ENCODE data around the gene EXD3.

Gene EXD3

DNA sequence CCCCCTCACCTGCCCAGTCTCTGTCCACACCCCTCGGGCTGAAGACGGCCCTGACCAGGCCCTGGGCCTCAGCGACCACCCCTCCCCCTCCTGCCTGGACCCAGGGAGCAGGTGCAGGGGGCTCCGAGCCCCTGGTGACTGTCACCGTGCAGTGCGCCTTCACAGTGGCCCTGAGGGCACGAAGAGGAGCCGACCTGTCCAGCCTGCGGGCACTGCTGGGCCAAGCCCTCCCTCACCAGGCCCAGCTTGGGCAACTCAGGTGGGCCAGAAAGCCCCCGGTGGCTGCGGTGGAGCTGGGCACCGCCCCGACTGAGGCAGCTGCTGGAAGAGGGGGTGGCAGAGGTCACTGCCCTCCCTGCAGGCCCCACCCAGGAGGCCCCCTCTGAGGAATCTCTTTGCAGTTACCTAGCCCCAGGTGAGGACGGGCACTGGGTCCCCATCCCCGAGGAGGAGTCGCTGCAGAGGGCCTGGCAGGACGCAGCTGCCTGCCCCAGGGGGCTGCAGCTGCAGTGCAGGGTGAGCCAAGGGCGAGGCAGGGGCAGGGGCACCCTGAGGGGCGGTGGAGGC is 10.5 kb upstream of the EXD3 start:
- DNase-seq (ENCODE audit: low read depth in 2 of 2, low spot score in 1 of 2) = no peak

DNA sequence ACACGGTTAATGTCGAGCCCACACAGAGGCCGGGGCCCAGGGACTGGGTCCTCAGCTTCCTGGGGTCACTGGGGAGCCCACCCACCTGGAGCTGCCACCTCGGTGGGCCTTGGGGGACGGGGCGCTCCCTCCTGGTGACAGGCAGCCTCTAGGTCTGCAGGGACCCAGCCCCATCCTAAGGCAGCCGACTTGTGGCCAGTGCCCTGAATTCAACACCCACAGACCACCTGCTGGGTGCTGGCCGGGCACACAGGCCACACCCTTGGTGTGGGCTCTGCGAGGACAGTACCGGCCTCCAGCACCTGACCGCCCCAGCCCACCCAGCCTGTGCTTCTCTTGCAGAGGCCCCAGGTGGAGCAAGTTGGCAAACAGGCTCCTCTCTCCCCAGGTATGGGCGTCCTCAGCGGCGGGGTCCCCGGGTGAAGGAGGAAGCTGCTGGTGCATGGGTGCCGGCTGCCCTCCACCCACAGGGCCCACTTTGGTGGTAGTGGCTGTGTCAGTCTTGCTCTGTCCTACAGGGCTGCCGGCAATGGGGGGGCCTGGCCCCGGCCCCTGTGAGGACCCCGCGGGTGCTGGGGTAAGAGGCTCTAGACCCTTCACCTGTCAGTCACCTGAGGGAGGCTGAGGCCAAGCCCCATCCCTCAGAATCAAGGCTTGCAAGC is 9.9 kb upstream of the EXD3 start:
- no peak for DNase-seq (ENCODE audit: low read depth in 2 of 2, low spot score in 1 of 2)

DNA sequence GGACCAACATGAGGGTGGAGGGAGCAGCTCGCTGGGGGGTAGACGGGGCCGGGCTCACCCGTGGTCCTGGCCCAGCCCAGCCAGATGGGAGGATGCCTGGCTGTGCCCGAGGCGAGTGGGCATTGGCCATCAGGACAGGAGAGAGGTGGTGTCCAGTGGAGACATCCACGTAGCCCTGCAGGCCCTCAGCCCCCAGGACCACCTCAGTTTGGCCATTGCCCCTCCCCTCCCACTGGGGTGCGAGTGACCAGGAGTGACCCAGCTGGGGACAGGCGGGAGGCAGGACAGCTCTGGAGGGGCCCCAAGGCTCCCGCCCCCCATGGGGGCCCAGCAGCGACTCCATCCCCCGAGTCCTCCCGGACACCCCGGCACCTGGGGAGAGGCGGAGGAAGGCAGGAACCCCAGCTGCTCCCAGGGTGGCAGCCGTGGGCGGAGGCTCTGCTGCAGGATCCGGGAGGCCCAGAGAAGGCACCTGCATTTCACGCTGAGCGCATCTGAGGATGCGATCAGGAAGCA is 8.5 kb upstream of the EXD3 start:
- DNase-seq (ENCODE audit: low read depth in 2 of 2, low spot score in 1 of 2) = no peak

DNA sequence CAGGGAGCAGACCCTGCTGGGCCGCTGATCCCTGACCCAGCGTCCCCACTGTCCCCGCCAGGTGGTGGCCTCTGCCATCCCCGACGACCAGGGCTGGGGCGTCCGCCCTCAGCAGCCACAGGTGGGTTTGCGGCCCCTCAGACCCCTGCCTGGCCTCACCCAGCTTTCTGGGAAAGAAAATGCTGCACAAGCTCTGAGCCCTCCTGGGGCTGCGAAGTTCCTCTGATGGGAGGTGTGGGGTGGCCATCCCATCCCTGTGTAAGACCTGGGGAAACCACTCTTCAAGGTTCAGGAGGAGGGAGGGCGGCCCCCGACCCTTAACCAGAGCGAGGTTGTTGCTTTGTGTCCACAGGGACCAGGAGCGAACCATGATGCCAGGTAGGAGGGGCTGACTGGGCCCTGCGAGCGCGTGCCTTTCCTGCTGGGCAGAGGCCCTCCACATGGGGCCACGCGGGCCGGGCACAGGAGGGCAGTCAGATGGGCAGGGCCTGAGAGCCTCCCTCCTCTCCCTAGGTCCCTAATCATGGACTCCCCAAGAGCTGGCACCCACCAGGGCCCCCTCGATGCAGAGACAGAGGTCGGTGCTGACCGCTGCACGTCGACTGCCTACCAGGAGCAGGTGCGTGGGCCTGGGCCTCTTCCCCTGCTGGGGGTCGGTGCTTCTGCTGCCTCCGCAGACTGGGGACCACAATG is 7.9 kb upstream of the EXD3 start:
- no peak for DNase-seq (ENCODE audit: low read depth in 2 of 2, low spot score in 1 of 2)

DNA sequence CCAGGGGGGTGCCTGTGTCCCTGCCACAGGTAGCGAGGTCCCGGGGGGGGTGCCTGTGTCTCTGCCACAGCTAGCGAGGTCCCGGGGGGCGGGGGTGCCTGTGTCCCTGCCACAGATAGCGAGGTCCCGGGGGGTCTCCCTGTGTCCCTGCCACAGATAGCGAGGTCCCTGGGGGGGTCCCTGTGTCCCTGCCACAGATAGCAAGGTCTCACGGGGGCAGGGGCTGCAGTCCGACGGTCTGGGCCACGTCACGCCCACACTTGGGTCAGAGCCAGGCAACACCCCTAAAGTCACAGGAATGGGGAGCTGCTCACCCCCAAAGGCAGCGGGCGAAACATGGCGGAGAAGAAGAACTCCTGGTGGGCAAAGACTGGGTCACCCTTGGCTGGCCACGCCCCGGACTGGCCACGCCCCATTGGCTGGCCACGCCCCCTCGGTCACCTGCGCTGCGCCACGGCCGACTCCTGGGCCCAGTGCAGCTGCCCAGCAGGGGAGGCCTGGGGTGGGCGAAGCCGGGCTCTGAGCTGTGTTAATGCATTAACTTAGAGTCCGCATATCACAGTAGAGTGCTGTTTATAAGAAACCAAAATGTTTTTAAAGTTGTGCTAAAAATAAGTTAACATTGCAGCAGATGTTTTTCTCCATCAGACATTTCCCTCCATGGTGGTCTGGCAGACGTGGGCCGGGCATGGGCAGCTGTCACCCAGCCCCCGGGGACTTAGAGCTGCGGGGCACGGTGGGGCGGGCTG is 7.2 kb upstream of the EXD3 start:
- DNase-seq (ENCODE audit: low read depth in 2 of 2, low spot score in 1 of 2) = no peak

DNA sequence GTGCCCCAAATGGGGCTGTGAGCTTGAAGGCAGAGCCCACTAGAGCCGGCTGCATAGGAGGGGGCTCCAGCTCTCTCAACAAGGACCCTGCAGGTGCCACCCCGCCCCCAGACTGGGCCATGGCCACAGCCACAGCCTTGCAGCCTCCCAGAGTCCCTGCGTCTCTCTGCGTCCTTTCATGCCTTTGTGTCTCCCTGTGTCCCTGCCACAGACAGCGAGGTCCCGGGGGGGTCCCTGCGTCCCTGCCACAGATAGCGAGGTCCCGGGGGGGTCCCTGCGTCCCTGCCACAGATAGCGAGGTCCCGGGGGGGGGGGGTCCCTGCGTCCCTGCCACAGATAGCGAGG is 6.6 kb upstream of the EXD3 start:
- no peak for DNase-seq (ENCODE audit: low read depth in 2 of 2, low spot score in 1 of 2)

DNA sequence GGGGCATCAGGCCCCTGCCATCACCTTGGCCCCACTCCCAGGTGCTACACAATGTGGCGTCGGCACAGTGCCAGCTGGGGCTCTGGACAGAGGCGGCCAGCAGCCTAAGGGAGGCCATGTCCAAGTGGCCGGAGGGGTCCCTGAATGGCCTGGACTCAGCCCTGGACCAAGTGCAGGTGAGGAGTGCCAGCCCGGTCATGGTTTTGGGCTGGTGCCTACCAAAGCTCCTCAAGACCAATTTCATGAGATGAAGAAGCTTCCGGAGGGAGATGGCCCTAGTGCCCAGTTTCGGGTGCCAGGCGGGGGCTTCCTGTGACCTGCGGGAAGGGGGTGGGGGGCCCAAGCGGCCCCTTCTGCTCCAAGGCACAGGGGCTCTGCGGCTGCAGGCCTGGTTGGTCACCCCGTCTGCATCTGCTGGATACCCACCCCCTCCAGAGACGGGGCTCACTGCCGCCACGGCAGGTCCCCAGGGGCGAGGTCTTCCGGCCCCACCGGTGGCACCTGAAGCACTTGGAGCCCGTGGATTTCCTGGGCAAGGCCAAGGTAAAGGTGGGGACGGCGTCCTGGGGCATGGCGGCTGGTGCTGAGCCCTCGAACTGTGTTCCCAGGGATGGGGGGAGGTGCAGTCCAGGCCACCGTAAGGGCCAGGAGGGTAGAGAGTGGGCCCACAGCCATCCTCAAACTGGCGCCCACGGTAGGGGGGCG is 6.0 kb upstream of the EXD3 start:
- no peak for DNase-seq (ENCODE audit: low read depth in 2 of 2, low spot score in 1 of 2)

DNA sequence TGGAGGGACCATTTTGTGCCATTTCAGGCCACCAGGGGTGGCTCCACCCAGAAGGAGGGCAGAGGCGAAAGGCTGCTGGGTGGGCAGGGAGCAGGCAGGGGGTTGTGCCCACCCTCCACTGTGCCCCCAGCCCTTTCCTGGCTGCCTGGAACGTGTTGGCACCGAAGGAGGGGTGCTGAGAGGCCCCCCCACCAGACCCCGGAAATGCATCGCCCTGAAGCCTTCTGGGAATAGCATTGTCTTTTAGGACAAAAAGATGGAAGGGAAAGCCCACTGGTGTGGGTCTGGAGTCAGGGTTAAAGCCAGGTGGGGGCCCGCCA is 5.3 kb upstream of the EXD3 start:
- DNase-seq (ENCODE audit: low read depth in 2 of 2, low spot score in 1 of 2) = no peak

DNA sequence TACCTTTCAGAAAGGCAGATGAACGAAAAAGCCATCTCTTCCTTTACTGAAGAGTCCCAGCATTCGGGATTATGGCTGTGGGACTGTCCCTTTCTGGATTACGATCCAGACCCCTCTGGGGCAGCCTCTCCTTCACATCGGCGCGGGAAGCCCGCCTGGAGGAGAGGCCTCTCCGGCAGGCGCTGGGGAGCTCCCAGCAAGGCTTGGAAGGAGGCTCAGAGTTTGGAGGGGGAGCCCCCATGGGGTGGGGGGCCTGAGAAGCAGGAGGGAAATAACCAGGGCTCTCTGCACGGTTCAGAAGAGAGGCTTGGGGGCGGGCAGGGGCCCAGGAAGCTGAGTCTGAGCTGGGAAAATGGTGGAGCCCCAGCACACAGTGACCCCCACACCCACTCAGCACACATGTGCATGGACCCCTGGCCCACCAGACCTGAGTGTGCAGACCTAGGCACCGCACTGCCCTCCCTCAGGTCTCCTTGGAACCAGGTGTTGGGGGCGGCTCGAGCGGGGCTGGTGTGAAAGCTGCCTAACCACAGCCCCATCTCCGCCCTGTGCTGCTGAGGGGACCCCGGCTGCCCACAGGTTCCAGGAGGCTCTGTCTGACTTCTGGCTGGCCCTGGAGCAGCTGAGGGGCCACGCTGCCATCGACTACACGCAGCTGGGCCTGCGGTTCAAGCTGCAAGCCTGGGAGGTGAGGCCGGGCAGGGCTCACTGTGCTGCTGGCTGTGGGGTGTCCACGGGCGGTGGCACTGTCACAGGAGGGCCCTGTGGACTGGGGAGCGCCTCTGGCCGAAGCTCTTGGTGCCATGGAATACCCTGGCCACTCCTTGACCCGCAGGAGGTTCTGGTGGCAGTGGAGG is 4.7 kb upstream of the EXD3 start:
- no peak for DNase-seq (ENCODE audit: low read depth in 2 of 2, low spot score in 1 of 2)

DNA sequence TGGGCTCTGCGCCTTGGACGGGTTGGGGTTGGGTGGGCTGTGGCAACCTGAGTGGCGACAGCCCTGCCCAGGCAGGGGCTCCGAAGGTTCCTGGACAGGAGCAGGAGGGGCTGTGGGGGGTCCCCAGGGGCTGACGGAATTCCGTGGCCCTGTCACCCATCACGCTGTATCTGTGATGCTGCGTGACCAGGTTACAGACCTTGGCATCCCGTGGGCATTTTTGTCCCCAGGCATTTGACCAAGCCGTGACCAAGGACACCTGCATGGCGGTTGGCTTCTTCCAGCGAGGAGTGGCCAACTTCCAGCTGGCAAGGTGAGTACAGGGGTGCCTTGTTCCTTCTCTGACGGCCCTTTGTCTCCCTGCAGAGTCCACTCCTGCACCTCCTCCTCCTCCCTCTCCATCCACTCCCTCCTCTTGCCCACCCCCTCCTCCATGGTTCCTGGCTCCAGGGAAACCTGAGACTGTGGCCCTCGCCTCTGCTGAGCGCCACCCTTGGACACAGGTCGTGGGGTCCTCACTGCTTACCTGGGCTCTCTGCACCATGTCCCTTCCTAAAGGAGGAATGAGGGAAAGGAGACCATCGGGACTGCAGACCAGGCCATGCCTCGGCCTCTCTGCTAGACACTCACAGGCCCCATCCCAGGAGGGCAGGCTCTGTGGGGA is 3.2 kb upstream of the EXD3 start:
- DNase-seq (ENCODE audit: low read depth in 2 of 2, low spot score in 1 of 2) = no peak

DNA sequence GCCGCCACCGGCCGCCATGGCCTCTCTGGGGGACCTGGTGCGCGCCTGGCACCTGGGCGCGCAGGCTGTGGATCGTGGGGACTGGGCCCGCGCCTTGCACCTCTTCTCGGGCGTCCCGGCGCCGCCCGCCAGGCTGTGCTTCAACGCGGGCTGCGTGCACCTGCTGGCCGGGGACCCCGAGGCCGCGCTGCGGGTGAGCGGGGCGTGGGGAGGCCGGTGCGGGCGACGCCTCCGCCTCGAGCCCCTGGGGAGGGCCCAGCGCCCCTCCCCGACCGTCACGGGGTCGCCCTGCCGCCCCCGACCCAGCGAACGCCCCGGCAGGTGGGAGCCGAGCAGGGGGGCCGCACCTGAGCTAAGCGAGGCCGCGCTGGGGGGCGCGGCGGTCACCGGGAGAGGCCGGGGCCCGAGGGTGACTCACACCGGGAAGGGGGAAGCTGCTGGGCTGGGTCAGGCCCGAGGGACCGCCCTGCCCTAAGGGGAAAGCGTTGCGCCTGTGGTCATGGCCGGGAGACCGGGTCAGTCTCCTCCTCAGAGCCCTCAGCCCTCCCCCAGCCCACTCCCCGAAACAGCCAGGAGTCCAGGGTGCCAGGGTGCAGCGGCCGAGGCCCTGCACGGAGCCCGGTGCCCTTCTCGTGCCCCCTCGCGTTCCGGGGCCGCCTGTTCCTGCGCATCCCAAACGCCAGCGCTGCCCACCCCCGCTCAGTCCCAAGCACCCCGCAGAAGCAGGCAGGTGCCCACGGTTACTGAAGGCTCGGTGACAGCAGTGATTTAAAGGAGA is 741 bp upstream of the EXD3 start:
- DNase-seq (ENCODE audit: low read depth in 2 of 2, low spot score in 1 of 2) = no peak

DNA sequence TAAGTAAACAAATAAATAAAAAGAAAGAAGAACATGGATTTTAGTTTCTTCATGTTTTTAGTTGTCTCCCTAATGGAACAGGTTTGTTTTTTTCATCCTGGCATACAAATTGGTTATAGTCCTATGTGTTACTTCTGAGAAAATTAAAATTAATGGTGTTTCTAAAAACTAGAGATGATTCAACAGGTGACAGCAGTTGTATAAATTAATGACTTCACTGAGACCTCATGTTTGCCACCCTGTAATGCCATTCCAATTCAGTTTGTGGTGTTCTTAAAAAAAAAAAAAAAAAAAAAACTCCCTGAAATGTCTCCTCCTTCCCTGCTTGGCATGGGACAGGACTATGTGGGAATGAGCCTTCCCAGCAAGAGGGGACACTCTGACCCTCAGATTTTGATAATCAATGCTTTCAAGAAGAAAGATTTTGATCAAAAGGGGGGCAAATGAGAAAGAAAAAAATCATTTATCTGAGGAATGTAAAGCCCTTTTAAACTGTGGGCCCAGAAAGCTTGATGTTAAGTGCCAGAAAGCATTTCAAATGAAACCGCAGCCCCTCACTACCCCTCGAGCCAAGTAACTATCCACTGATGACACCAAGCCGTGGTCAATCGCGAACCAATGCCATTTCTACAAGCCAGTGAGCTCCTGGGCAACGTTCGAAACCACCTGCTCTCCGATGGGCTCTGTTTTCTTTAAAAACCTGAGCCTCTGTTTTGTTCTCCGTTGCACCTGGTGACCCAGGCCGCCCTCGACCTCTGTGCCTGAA is 941 bp downstream of the EXD3 start:
- DNase-seq (ENCODE audit: low read depth in 2 of 2, low spot score in 1 of 2) = no peak

DNA sequence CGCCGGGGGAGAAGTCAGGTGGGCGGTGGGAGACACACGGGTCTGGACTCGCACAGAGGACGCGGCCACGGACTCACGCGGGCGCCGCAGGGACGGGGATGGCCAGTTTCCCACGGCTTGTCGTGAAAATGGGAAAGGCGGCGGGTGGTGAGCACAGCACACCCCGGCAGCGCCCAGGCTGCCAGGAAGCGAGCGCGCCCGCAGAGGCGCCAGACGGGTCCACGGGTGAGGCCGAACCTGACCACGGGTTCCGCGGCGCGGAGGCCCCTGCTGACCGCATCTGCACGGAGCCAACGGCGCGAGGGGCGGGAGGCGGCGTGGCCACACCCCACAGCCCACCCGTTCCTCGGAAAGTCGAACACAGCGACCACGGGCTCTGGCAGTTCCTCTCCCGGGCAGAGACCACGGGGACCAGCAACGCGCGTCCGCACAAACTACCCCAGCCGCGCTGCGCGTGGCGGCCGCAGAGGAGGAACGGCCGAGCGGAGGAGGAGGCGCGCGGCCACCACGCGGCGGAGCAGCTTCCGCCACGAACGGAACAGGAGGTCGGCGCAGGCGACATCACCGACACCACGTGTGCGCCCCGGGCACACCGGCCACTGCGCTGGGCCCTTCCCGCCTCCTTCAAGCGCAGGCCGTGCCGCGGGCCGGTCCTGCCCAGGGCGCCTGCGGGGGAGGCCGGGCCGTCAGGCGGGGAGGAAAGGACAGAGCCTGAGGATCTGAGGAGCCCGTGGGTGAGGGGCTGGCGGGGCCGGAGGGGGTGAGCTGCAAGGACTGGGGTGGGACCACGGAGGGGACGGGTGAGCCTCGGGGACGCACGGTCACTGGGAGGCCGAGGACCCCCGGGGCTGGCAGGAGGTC is 5.6 kb downstream of the EXD3 start:
- DNase-seq (ENCODE audit: low read depth in 2 of 2, low spot score in 1 of 2) = no peak

DNA sequence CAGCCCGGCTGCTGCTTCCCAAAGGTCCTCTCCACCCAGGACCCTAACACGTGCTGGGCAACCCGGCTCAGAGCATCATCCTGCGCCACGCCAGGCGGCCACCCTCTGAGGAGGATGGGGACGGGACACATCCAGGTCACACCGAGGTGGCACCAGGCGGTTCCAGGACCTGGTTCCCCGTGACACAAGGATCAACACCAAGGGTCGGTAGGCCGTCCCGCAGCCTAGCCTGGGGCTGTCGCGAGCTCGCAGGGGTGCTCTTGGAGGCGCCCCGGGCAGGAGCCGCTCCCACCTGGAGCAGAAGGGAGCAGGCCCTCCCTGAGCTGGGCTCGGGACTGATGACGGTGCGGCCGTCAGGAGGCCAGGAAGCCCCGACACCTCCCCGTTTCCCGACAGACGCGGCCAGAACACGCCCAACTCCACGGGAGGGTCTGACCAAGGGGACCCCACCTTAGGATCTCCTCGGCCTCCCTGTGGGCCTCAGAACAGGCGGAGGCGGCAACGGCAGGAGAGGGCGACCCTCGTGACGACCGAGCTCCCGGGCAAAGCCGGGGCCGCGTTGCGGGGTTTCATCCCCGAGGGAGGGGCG is 6.3 kb downstream of the EXD3 start:
- no peak for DNase-seq (ENCODE audit: low read depth in 2 of 2, low spot score in 1 of 2)

DNA sequence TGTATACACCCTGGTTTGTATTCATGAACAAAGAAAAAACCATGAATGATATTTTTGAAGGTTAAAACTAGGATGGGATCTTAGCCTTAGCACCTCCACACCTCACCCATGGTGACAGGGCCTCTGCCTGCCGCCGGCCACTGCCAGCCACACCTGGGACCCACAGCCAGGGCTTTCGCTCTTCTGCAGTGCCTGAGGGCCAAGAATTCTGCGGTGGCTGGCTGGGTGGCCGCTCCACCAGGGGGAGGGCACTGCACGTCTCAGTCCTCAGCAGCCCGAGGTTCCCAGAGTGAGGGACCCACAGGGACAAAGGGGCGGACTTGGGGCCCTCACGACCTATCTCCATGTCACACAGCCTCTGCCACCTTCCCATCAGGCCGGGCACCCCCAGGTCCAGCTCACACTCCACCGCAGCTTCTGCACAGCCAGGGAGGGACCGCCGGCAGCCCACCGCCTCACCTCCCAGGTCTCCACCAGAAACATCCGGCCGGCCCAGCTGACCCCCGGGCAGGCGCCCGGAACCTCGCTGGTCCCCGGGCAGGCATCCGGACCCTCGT is 6.9 kb downstream of the EXD3 start:
- no peak for DNase-seq (ENCODE audit: low read depth in 2 of 2, low spot score in 1 of 2)

DNA sequence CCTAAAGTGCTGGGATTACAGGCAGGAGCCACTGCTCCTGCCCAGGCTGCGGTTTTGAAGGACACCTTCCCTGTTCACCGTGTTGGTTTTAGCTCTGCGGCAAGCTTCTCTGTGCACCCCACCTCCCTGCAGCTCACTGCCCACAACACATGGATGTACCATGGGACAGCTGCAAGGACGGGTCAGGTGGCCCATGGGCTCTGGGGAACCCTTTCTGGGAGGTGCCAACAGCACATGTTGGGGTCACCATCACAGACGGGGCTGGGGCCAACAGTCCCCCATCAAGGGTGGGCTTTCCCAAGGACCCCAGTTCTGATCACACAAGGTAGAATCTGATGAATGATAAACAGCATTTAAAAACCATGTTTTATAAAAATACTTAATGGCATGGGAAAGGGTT is 7.5 kb downstream of the EXD3 start:
- no peak for DNase-seq (ENCODE audit: low read depth in 2 of 2, low spot score in 1 of 2)

DNA sequence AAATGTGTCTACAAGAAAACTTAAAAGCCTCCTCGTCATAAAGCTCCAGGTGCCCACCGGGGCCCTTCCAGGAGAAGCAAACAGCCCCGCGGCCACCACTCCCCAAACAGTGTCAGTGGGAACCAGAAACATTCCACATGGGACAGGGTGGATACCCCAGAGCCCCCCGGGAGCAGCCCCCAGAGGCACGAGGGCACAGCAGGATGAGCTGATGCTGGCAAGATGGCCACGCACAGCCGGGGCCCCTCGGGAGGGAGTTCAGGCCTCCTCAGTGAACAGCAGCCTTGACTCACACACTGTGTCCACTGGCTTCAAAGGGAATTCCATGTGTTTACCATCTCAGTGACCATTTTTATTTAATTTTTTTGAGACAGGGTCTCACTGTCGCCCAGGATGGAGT is 10.5 kb downstream of the EXD3 start:
- no peak for DNase-seq (ENCODE audit: low read depth in 2 of 2, low spot score in 1 of 2)
